WTC11 (cell line): ENCODE data around the gene C6.

Experiments used
- AFF4 ChIP-seq: sonication (generic); formaldehyde crosslinking; IDR thresholded peaks from 2 replicates; pipeline ENCODE4 v1.8.1; 2023; ENCODE audit warnings: mild to moderate bottlenecking, missing genetic modification reagents, borderline replicate concordance
- CREB1 ChIP-seq: sonication (generic); formaldehyde crosslinking; IDR thresholded peaks from 2 replicates; pipeline ENCODE4 v1.8.0; 2023; ENCODE audit warnings: mild to moderate bottlenecking, missing genetic modification reagents
- CTCF ChIP-seq: fragments of 200-600 bp; IDR thresholded peaks from 2 replicates; pipeline ENCODE4 v1.8.0; 2022; ENCODE audit warnings: antibody characterized with exemption
- FOXP1 ChIP-seq: sonication (generic); formaldehyde crosslinking; IDR thresholded peaks from 2 replicates; pipeline ENCODE4 v1.8.0; 2022; ENCODE audit warnings: missing genetic modification reagents, mild to moderate bottlenecking, moderate library complexity, borderline replicate concordance
- IRF2 ChIP-seq: sonication (generic); formaldehyde crosslinking; IDR thresholded peaks from 2 replicates; pipeline ENCODE4 v1.8.0; 2022; ENCODE audit warnings: low read depth, missing genetic modification reagents, borderline replicate concordance
- KAT7 ChIP-seq: sonication (generic); formaldehyde crosslinking; IDR thresholded peaks from 2 replicates; pipeline ENCODE4 v1.8.1; 2023; ENCODE audit warnings: missing genetic modification reagents, mild to moderate bottlenecking, borderline replicate concordance
- MAX ChIP-seq: sonication (generic); formaldehyde crosslinking; IDR thresholded peaks from 2 replicates; pipeline ENCODE4 v1.8.0; 2022; ENCODE audit warnings: mild to moderate bottlenecking, missing genetic modification reagents
- NR3C1 ChIP-seq: sonication (generic); formaldehyde crosslinking; conservative IDR thresholded peaks from 2 replicates; pipeline ENCODE4 v1.8.1; 2023; ENCODE audit warnings: low read depth, mild to moderate bottlenecking, missing genetic modification reagents
- ZNF121 ChIP-seq: sonication (generic); formaldehyde crosslinking; IDR thresholded peaks from 2 replicates; pipeline ENCODE4 v1.8.0; 2023; ENCODE audit warnings: missing genetic modification reagents

- TF ChIP-seq ZNF121 (no peak), CTCF (no peak), NR3C1 (CRISPR knock-in tag) (no peak), IRF2 (CRISPR knock-in tag) (no peak), MAX (no peak), KAT7 (no peak), CREB1 (CRISPR knock-in tag) (no peak), FOXP1 (CRISPR knock-in tag) (no peak), AFF4 (CRISPR knock-in tag) (no peak)
Observed at GRCh38 chr5:41250351-41250987, 37.1 kb upstream of the C6 start.
